OCI-LY1 (cell line): ENCODE measurements around the gene DRICH1.

Source experiments
- EZH2 ChIP-seq: fragments of 200-600 bp; sonication (generic), shearing (Covaris generic); IDR thresholded peaks from 2 replicates; pipeline ENCODE4 v1.8.0; 2017; ENCODE audit warnings: borderline replicate concordance, mixed run types, mild to moderate bottlenecking, antibody characterized with exemption, low read length, moderate library complexity, mixed read lengths
- TF ChIP-seq, protein P1 (sequence below): fragments of 200-600 bp; sonication (generic), shearing (Covaris generic); IDR thresholded peaks from 2 replicates; pipeline ENCODE4 v1.5.1; 2017; ENCODE audit warnings: mild to moderate bottlenecking, antibody characterized with exemption, low read length, moderate library complexity, mixed read lengths

- TF ChIP-seq, protein P1, sequence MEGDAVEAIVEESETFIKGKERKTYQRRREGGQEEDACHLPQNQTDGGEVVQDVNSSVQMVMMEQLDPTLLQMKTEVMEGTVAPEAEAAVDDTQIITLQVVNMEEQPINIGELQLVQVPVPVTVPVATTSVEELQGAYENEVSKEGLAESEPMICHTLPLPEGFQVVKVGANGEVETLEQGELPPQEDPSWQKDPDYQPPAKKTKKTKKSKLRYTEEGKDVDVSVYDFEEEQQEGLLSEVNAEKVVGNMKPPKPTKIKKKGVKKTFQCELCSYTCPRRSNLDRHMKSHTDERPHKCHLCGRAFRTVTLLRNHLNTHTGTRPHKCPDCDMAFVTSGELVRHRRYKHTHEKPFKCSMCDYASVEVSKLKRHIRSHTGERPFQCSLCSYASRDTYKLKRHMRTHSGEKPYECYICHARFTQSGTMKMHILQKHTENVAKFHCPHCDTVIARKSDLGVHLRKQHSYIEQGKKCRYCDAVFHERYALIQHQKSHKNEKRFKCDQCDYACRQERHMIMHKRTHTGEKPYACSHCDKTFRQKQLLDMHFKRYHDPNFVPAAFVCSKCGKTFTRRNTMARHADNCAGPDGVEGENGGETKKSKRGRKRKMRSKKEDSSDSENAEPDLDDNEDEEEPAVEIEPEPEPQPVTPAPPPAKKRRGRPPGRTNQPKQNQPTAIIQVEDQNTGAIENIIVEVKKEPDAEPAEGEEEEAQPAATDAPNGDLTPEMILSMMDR: no peak
- no peak for TF ChIP-seq EZH2
These were observed 48.3 kb downstream of the DRICH1 start for GRCh38 chr22:23583836-23584235.
